HG03460 (cell line): ENCODE results near the gene RUSF1.
"Not testable (repeated sequence)": the region's sequence is repeated elsewhere in the genome, so short reads cannot be mapped to it uniquely, and the experiment has no call there.

Experiments used
- ATAC-seq: cut with Tn5 transposase; IDR thresholded peaks from one replicate; pipeline ENCODE4 v1.9.1; 2021; ENCODE audit not compliant: unreplicated experiment

Gene RUSF1

DNA sequence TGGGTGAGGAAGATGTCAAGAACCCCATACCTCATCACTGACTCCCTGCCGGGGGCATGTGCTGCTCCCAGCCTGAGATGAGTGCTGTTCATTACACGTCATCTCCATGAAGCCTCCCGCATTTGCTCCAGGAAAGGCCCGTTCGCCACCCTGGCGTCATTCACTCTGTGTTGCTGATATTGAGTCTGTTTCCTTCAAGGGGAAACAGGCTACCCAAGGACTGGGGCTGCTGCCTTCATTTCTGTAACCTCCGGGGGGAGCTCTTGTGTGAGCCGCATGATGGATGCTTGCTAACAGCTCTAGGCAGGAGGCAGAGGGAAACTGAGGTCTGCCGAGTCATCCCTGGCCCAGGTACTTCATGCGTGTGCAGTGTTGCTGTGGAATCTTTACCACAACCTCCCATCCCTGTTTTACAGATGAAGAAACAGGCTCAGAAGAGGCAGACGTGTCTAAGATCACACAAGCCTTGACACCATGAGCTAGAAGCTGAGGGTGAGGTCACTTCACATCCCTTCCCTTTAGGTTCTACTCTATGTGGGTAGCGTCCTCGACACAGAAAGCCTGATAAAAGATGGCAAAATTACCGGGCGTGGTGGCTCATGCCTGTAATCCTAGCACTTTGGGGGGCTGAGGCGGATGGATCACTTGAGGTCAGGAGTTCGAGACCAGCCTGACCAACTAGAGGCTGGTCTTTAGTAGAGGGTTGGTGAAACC, 52.4 kb downstream of the RUSF1 start:
- ATAC-seq = no peak

GRCh38 chr16:31453255-31454204, 54.7 kb downstream of the RUSF1 start:
- no peak for ATAC-seq

GRCh38 chr16:31452631-31453106, 55.5 kb downstream of the RUSF1 start:
- ATAC-seq = no peak

DNA sequence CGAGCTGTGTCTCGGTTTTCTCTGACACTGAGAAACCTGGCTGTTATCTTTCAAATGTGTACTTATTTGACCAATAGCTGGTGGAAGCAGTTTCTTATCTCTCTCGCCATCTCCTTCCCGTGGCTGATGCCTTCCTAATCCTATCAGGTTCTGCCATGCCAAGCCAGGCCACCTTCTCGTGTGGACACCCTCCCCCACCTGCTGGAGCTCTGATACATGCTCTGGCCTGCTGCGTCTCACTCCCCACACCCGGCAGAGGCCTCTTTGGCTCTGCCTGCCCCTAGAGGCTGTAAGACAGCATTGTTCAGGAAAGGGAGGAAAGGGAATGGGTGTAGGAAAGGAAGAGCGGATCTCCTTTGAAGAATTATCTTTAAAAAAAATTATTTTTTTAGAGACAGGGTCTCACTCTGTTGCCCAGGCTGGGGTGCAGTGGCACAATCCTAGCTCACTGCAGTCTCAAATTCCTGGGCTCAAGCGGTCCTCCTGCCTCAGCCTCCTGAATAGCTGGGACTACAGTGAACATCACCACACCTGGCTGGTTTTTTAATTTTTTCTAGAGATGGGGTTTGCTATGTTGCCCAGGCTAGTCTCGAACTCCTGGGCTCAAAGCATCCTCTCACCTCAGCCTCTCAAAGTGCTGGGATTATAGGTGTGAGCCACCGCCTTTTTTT, 56.4 kb downstream of the RUSF1 start:
- ATAC-seq = no peak

DNA sequence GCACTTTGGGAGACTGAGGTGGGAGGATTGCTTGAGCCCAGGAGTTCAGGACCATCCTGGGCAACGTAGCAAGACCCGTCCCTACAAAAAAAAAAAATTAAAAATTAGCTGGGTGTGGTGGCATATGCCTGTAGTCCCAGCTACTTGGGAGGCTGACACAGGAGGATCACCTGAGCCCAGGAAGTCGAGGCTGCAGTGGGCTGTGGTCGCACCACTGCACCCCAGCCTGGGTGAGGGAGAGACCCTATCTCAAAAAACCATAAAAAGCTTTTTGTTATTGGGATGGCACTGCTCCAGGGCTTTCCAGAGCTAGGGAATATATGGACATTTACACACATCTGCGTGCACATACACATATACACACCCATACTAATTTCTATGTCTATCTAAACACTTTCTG, 57.0 kb downstream of the RUSF1 start:
- no peak for ATAC-seq

- ATAC-seq = not testable (repeated sequence)
Measured at GRCh38 chr16:31445931-31446330, 62.3 kb downstream of the RUSF1 start.

GRCh38 chr16:31441956-31442355, 66.2 kb downstream of the RUSF1 start:
- no peak for ATAC-seq

DNA sequence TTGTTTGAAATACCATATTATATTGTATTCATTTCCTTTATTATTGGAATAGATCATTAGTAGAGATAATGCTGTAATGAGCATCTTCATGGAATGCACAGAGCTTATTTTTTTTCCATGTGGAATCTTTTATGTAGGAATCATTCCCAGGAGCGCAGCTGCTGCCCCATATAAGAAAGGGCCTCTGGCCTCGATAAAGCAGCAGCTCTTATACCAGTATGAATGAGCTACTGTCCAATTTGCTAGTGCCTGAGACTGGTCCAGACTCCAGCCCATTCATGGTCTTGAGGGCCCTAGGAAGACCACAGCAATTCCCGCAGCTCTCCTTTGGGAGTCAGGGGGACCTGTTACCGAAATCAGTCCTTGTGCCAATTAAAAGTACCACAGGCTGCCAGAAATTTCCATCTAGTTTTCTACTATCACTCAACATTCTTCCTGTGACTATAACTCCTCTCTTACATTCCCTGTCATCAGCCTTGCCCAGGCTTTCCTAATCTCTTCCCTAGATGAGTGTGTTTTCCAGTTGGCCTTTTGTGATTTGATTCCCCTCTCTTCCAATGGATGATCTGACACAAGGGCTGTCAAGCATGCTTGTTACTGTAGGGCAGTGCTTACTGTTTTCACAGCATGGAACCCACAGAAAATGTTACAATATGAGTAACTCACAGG, 67.5 kb downstream of the RUSF1 start:
- ATAC-seq = no peak

DNA sequence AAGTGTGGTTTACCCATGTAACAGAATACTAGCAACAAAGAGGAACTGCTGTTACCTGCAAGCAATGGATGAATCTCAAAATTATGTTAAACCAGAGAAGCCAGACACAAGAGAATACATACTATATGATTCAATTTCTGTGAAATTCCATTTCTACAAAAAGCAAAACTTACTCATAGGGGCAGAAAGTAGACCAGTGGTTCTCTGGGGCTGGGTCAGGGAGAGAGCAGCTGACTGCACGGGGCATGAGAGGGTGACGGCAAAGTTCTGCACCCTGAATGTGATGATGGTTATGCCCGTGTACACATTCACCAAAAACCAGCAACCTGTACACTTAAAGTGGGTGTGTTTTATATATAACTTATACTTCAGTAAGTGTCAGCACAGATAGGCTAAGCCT, 68.7 kb downstream of the RUSF1 start:
- no peak for ATAC-seq
